Kidney capillary endothelial cell (primary cell): ENCODE results near the gene CCDC85C.
A peak's percentile ranks its signal among the peaks of the same experiment; 100 is the strongest.

ENCODE experiments used
- DNase-seq: peaks from one replicate; pipeline ENCODE4 v3.0.0-alpha.2; 2018; ENCODE audit warnings: low spot score

The CCDC85C gene

DNA sequence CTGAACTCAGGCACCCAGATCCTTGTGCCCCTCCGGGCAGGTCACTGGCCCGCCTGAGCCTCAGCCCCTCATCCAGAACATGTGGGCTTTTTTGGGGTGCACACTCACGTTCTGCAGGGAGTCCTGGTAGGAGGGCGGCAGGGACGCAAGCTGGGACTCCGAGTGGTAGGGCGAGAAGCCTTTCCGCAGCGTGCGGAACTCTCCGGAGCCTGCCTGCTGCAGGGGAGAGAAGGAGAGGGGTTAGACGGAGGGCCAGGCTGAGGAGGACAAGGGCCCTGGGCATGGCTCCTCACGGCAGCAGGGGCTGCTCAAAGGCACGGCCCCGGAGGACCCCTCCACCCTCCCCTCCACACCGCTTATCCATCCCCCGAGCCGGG lies 82.0 kb downstream of the CCDC85C start:
- DNase-seq: no peak

DNA sequence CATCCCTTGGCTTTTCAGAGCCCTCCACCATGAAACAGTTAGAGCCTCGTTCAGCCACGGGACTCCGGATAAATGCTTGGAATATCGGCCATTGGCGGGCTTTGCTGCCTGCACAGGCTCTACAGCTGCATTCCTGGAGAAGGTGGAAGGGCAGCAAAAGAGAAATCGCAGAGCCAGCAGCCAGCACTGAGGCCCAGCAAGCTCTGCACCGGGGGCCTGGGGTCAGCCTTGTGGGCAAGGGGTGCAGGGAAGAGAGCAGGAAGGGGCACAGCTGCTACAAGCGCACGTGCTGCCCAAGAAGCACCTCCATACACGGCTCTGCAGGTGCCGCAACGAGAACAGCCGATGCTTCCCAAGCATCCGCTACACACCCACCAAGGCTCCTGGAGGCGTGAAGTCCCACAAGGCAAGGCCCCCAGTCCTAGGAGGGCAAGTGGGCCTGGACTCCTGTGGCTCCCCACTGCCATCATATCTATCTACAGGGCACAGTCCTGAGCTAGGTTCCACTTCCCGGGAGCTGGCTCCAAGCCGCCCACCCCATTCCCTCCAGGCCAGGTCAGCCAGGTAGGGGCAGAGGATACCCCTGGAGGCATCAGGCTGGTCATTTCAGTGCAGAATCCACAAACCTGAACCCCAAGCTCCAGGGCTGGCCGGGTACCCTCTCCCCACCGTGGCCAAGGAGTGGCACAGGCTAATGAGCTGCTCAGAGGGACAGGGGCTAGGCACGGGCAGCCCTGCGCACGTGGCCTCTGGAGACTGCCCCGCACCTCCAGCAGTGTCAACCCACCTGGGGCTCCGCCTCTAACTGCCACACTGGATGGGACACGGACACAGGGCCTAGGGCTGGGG lies 82.6 kb downstream of the CCDC85C start:
- DNase-seq: no peak

DNA sequence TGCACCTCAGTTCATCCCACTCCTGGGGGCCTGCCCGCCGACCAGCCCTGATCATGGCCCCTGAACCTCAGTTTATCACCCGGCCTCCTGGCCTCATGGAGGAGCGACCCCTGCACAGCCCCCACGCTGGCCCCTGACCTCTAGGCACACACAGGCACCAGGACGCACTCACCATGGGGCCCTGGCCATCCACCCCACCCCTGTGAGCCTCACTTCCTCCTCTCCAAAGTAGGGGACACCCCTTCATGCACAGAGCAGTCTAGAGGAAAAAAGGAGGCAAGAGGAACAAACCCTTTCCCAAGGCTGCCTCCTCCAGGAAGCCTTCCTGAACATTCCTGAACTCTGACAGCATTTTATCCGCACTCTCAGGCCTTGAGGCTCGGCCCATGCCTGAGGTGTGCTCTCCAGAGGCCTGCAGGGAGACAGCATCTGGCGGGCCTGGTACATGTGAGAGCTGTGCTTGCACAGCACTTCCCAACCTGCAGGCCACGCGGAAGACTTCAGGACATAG lies 83.4 kb downstream of the CCDC85C start:
- no peak for DNase-seq

DNA sequence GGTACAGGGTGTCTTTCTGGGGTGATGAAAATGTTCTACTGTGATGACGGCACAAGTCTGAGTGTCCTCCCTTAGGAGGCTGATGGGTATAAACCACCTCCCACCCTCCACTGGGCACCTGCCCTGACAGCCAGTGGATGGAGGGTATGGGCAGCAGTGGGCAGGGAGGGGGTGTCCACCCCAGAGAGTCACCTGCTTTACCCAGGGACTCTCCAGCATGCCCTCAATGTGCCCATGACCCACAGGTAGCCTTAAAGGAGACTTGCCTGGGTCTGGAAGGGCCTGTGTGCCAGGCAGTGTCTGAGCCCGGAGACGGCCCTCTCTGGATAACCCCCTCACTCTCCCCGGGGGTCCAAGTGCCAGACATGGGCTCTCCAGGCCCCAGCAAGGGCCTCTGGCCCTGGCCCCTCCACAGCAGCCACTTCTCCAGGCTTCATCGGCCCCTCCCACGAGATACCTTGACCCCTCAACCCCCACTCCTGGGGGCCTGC lies 84.0 kb downstream of the CCDC85C start:
- no peak for DNase-seq

DNA sequence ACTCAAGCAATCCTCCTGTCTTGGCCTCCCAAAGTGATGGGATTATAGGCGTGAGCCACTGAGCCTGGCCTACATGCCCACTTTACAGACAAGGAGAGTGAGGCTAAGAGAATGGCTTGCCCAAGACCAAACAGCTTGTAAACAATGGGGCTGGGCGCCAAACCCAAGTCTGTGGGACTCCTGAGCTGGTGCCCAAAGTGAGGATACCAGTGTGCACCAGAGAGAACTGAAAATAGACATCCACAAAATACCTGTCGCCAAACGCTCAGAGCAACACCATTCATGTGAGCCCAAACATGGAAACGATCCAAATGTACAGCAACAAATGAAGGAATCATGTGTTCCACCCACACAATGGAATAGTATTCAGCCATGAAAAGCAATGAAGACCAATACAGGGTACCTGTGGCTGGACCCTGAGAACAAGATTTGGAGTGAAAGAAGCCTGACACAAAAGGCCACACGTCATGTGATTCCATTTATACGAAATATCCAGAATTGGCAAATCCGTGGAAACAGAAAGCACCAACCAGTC lies 84.6 kb downstream of the CCDC85C start:
- DNase-seq: no peak

DNA sequence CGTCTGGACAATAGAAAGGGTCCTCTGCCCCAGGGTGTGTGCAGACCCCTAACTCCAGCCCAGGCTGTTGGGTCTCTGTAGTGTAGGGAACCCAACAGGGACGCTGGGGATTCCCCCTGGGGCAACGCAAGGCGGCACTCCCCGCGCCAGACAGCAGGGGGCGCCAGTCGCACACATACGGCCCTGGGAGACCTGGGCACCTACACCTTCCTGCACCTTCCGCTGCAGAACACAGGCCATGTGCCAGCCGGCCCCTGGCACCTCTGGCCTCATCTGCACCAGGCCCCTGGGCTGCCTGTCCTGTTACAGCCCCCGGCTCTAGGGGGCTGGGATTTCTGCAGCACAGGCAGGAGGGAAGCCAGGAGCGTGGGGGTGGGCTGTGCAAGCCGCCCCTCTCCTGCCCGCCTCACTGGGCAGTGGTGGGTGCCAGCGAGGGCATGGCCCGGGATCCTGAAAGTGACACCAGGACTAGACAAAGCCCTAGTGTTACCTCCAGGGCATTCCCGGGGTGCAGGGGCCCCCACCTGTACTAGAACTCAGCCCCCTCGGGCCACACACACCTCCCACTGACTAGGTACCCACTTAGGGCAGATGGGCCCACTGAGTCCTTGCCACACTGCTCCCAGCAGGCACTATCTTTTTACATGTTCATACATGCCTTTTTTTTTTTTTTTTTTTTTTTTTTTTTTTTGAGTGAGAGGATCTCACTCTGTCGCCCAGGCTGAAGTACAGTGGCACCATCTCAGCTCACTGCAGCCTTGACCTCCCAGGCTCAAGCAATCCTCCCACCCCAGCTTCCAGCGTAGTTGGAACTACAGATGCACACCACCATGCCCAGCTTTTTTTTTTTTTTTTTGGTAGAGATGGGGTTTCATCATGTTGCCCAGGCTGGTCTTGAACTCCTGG lies 85.3 kb downstream of the CCDC85C start:
- DNase-seq: peak; percentile 38

DNA sequence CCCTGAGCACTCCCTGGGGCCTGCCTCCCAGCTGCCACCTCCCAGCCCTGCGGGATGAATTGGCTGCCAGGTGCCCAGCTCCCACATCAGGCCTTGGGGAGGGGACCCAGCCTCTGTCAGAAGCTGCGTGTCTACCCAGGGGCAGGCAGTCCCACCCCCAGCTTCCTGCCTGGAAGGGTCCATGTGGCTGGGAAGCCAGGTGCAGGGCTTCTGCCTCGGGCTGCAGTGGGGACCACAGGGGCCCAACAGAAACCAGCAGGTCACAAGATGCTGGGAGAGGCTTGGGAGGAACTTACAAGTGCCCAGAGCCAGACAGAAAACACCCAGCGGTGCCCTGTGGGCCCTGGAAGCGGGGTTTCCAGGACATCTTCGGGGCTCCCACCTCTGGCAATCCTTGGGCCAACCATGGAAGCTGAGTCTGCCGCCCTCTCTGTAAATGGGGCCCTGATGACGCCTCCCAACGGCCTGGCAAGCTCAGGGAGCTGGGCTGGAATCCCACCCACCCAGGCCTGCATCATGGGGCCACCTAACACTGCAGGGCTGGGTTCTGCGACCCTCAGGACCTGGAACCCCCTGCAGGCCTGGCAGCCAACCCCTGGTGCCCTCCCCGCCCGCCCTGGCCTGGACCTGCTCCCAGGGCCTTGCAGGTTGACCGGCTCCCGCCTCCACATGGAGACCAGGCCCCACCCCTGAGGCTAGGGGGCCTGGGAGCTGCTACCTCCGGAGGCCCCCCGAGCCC lies 86.2 kb downstream of the CCDC85C start:
- DNase-seq: no peak

DNA sequence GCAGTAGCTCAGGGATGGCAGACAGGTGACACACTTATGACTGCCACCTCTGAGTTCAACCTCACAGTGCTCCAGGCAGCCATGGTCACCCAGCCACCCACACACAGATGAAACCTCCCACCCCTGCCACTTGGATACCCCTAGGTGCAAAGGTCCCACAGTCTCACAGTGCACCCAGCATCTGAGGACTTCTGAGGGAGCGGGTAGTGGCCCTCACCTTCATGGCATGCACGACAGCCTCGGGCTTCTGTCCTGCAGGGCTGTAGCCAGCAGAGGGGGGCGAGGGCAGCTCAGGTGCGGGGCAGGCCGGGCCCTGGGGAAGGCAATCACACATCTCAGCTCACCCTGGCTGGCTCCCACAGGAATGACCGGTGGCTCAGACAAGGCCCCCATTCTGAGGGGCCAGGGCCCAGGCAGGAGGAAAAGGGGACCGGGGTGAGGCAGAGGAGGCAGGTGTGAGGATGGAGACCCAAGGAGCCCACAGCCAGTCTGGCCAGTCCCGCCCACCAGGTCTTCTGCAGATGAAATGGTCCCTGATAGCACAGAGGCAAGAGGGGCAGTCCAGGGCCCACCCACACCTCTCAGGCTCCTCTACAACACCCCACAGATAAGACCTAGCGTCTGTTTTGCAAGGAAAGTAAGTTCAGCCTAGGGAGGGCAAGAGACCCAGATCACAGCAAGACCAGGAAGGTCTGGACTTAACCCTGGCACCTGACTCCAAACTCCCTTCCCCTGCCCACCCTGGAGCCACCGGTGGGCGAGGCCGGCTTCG lies 87.0 kb downstream of the CCDC85C start:
- no peak for DNase-seq

DNA sequence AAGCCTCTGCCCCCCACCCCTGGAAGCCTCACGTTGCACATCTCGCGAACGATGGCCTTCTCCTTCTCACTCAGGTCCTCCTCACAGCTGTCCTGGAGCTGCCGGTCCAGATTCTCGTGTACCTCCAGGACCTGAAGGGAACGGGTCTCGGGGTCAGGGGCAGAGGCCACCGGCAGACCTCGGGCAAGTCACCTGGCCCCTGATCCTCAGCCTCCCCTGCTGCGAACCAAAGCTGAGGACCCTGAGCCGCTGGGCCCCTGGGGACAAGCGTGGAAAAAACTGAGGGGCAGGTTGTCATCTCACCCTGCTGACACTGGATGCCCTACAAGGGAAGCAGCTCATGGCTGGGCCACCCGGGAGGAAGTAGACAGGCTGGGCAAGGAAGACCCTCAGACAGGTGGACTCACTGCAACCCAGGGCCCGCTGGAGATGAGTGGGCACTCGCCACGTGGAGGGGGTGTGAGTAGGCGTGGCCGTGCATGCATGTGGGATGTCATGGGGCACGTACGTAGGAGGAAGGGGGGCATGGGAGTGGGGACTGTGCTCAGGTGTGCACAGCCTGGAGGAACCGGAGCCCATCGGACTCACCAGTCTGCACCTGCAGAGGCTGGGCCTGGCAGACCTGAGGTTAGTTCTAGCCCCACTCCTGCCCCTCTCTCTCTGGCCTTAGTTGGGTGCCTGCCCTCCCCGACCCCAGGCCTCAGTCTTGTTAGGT lies 87.7 kb downstream of the CCDC85C start:
- DNase-seq: no peak

DNA sequence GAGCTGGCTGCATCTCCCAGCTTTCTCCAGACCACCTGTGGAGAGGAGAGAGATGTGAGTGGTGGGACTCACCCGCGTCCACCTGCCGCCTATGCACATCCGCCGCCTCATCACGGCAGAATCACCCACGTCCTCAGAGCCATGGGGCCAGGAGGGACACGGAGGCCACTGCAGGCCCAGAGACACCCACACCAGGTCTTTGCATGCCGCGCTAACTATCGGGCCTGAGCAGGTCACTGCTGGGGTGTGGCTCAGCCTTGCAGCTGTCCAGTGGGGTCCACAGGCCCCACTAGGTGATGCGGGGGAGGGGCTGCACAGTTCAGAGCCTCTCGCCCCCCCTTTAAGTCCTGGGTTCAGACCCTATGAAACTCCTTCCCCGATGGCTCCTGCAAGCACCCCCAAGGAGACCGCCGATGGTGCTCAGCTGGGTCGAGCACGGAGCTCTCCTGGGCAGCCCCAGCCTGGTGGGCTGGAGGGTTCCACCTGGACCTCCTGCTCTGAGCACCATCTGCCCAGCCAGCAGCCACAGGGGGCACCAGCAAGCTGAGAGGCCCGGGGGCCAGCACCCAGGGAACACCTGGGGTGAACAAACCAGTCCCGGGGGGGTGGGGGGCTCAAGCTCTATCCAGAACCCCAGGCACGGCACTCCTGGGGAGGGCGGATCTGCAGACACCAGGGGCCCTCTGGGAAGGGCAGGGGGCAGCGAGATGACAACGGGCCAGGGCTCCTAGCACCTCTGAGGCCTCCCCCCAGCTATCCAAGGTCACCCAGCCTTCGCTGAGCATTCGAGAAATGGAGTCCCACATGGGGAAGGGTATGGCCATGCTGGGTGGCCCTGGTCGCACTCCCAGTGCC lies 88.5 kb downstream of the CCDC85C start:
- DNase-seq: no peak

DNA sequence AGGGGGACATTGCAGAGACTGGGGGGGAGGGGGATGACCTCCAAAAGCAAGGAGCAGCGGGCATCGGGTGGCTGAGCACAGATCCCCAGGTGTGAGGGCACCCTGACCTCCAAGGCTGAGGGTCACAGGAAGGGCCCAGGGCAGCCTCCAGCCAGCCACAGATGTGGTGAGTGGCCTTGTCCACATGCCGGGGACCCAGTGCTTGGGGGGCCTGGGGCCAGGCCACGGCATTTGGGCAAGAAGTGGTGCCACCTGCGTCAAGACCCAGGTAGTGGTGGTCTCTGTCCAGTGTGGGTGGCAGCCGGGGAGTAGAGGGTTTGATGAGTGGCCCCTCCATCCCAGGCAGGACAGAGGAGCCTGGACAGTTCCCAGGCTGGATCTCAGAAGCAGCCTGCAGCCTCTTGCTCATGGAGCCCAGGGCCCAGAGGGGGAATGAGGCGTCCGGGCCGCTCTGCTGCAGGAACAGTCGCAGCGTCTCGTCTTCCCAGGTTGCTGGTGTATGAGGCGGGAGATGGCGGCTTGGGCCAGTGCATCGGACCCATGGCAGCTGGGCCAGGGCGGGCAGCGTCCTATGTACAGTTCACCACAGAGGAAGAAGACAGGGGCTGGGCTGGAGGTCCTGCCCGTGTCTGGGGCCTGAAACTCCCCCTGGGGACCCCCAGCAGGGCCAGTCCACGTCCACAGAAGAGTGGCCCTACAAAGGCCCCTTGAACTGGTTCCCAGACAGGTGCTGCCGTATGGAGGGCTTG lies 89.3 kb downstream of the CCDC85C start:
- DNase-seq: no peak

DNA sequence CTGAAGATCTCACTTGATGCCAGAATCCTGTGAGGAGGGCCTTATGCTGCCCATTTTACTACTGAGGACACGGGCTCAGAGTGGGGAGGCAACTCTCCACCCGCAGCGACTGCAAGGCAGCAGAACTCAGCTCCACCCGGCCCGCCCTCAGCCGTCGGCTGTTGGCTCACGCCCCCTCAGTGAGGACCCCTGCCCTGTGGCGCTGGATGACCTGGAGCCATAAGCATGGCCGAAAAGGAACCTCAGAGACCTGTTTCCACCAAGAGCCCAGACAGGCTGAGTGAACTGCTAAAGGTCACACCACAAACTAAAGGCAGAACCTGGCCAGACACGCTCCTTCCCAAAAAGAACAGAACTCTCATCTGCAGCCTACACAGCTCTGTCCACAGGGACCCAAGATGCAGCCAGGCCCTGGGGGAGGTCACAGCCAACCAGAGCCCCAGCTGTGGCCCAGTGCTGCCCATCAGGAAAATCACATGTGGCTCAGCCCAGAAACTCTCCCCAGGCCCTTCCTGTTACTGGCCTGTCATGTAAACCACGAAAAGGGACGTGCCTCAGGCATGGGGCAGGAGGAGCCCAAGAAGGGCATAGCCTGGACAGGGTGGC lies 90.0 kb downstream of the CCDC85C start:
- DNase-seq: no peak

DNA sequence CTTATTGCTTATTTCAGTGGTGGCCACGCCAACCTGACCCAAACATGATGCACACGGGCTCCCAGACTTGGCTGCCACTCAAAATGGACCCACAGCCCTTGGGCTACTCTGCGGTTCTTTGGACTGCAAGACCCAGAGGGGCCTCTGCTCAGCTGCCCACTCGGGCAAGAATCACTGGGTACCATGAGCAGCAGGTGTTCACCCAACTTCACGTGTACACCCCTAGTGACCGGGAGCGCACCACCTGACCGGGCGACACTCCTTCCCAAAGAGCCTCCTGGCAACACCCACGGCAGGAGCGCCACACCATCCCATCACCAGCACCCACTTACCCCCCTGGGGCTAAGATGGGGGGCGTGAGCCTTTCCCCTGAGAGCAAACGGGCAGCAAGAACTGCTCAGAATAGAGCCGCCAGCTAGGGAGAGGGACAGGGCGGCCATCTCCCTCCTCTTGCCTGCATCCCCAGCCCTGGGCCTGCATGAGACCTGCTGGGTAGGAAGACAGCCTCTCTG lies 90.8 kb downstream of the CCDC85C start:
- no peak for DNase-seq

DNA sequence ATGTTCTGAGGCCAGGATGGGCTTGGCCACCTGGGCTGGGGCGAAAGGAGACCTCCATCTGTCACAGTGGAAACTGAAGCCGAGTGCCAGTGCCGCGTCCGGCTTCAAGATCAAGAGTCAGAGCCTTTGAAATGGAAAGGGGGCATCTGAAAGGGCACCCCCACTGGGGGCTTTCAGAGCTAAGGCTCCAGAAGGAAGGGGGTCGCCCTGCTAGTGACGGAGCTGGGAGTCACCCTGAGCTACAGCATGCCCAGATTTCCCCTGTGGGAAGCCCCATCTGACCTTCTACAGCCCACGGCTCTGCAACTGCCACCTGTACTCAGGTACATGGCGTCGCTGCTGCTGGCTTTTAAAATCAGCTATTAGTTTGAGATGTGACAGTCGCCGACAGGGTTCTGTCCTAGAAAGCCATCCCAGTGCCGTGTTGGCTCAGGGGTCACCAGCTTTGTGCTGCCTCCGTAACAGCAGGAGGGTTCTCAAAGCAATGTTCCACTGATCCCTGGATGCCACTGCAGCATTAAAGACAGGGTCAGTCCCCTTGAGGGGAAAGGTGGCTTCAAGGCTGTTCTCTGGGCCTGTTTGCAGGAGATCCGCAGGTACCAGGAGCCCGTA lies 91.3 kb downstream of the CCDC85C start:
- DNase-seq: no peak

DNA sequence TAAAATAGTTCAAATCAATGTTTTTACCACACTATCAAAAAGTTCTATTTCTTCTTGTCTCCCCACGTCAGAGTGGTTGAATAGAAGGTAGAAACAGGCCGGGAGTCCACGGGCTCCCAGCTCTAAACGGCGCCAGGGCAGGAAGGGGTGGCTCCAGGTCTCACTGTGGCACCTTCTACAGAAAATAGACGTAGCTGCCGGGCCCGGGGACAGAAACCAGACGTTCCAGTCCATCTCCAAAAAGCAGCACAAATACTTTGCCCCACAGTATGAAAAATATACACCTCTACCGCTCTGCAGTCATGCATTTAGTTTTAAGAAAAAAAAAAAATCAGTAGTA lies 91.9 kb downstream of the CCDC85C start:
- no peak for DNase-seq

DNA sequence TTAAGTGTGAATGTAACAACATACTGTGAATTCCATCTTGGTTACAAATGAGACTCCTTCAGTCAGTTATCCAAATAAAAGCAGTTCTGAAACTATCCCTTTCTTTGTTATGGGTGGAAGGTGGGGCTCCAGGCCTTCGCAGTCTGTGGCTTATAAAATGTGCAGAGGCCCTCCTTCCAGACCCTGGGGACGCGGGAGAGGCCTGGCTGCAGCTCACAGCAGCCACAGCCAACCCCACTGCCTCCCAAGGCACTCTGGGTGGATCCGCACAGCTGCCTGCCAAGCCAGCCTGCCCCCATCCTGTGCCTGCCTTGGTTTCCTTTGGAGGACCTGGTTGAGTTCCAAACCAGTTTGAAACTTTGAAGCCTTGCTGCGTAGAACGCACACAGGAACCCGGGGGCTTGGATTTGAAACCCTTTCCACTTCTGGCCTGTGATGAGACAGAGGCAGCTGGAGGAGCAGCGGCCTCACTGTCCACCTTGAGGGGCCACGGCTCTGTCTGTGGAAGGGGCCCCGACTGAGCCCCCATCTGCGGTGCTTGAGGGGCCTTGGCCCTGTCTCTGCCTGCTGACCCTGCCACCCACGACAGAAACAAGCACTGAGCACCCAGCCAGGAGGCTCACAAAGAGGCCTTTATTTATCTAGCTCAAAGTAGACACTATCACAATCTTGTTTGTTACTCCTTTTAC lies 92.4 kb downstream of the CCDC85C start:
- DNase-seq: no peak

DNA sequence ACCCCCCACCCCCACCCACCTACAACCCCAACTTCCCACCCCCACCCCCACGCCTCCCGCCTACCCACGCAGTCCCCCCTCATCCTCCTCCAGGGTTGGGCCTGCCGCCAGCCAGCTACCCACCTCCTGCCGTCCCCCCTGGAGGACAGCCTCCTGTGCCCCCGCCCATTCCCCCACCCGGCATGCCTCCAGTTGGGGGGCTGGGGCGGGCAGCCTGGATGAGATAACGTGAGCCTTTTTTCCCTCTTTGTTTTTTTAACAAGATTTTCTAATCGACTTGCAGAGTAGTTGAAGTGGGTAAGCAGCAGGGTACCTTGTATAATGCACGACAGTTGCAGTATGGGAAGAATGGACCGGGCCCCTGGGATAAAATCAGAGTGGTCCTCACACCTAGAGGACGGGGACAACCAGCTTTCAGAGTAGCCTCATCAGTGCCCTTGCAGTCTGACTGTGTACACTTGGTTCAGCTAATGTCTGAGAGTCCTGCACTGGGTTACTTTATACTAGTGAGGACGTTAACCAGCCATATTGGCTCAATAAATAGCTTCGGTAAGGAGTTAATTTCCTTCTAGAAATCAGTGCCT lies 93.4 kb downstream of the CCDC85C start:
- DNase-seq: no peak
